Astrocyte (in vitro differentiated cells and primary cell): ENCODE measurements around the gene ENTR1.

ENCODE experiments used
- CTCF ChIP-seq: IDR thresholded peaks from 2 replicates; pipeline ENCODE4 v1.5.1; 2011; ENCODE audit warnings: low read depth, mild to moderate bottlenecking, inconsistent platforms, low read length, moderate library complexity; ENCODE audit not compliant: insufficient read depth
- EZH2 ChIP-seq: IDR thresholded peaks from 2 replicates; pipeline ENCODE4 v1.6.1; 2012; ENCODE audit warnings: mild to moderate bottlenecking, low read length, inconsistent platforms; ENCODE audit not compliant: insufficient read depth

- TF ChIP-seq CTCF (no peak), EZH2 (no peak)
Measured at GRCh38 chr9:136437839-136438547, 27.6 kb upstream of the ENTR1 start.
